Neural progenitor cell (in vitro differentiated cells): ENCODE results near the gene GATA5. TPM values are rescaled to one million over a fixed set of nuclear protein-coding genes. Genes with fewer than 3 reads are reported as not detected.

Source experiments
- DNase-seq: peaks from one replicate; pipeline ENCODE4 v3.0.0-alpha.2; 2016; ENCODE audit warnings: low spot score
- H2AFZ ChIP-seq: fragments of 200-600 bp; sonication (generic); replicated peaks from 2 replicates; pipeline ENCODE4 v1.6.1; 2016; ENCODE audit warnings: antibody characterized with exemption
- H3F3A ChIP-seq: fragments of 200-600 bp; sonication (generic); 2 replicates; pipeline ENCODE4 v1.6.1; 2016; ENCODE audit warnings: antibody characterized with exemption, low read depth
- H3K27ac ChIP-seq: fragments of 200-600 bp; sonication (generic); 2 replicates; pipeline ENCODE4 v1.5.1; 2016; ENCODE audit warnings: mild to moderate bottlenecking
- H3K27me3 ChIP-seq: fragments of 200-600 bp; sonication (generic); 2 replicates; pipeline ENCODE4 v1.6.1; 2016; ENCODE audit warnings: mild to moderate bottlenecking, moderate library complexity
- H3K36me3 ChIP-seq: fragments of 200-600 bp; sonication (generic); 2 replicates; pipeline ENCODE4 v1.5.1; 2016
- H3K4me1 ChIP-seq: fragments of 200-600 bp; sonication (generic); 2 replicates; pipeline ENCODE4 v1.6.1; 2016; ENCODE audit warnings: mixed run types
- H3K4me2 ChIP-seq: fragments of 200-600 bp; sonication (generic); 2 replicates; pipeline ENCODE4 v1.6.1; 2016
- H3K4me3 ChIP-seq: fragments of 200-600 bp; sonication (generic); 2 replicates; pipeline ENCODE4 v1.5.1; 2016
- H3K79me2 ChIP-seq: fragments of 200-600 bp; sonication (generic); 2 replicates; pipeline ENCODE4 v1.6.1; 2016; ENCODE audit warnings: low read depth
- H3K9ac ChIP-seq: fragments of 200-600 bp; sonication (generic); 2 replicates; pipeline ENCODE4 v1.6.1; 2016
- H3K9me3 ChIP-seq: fragments of 200-600 bp; sonication (generic); 2 replicates; pipeline ENCODE4 v1.5.1; 2016; ENCODE audit warnings: low read depth
- H4K20me1 ChIP-seq: fragments of 200-600 bp; sonication (generic); 2 replicates; pipeline ENCODE4 v1.6.1; 2016; ENCODE audit warnings: low read depth
- H3K27ac Mint-ChIP-seq: 3 replicates; pipeline ENCODE4 v1.8.0; 2021; ENCODE audit warnings: mixed read lengths
- H3K27me3 Mint-ChIP-seq: 2 replicates; pipeline ENCODE4 v1.8.0; 2022; ENCODE audit warnings: low read depth, mild to moderate bottlenecking, inconsistent platforms, moderate library complexity, mixed read lengths; ENCODE audit not compliant: insufficient read depth
- H3K36me3 Mint-ChIP-seq: 3 replicates; pipeline ENCODE4 v1.8.0; 2021; ENCODE audit warnings: mixed read lengths
- H3K4me1 Mint-ChIP-seq: 3 replicates; pipeline ENCODE4 v1.8.0; 2021; ENCODE audit warnings: mixed read lengths
- H3K4me3 Mint-ChIP-seq: 3 replicates; pipeline ENCODE4 v1.8.0; 2021; ENCODE audit warnings: mild to moderate bottlenecking, moderate library complexity, mixed read lengths
- H3K9me3 Mint-ChIP-seq: 3 replicates; pipeline ENCODE4 v1.8.0; 2020; ENCODE audit warnings: mixed read lengths
- CTCF ChIP-seq: fragments of 200-600 bp; sonication (generic); IDR thresholded peaks from 2 replicates; pipeline ENCODE4 v1.5.1; 2017; ENCODE audit warnings: antibody characterized with exemption, mild to moderate bottlenecking
- EZH2 ChIP-seq: fragments of 200-600 bp; sonication (generic); IDR thresholded peaks from 2 replicates; pipeline ENCODE4 v1.6.1; 2017; ENCODE audit warnings: antibody characterized with exemption, mild to moderate bottlenecking, moderate library complexity
- EZH2phosphoT487 ChIP-seq: fragments of 200-600 bp; sonication (generic); IDR thresholded peaks from 2 replicates; pipeline ENCODE4 v1.6.1; 2017; ENCODE audit warnings: antibody characterized with exemption
- total RNA-seq: library from RNA; depleted of rRNA; stranded (reverse); fragments of >200 nt; gene quantifications from 2 replicates; pipeline ENCODE4 v1.2.3, GENCODE V29; 2015; ENCODE audit warnings: low replicate concordance

GATA5 gene
- total RNA-seq, 1 donor from 2014 or later, result not detected

- Histone ChIP-seq H3F3A (no peaks in the 10 kb centered on the region), H3K4me2 (no peak overlapping the region), H3K9me3 (no peaks in the 10 kb centered on the region), H4K20me1 (no peaks in the 10 kb centered on the region), H3K4me1 (peaks cover 12% of the 10 kb centered on the region), H3K27ac (no peak overlapping the region), H3K36me3 (no peaks in the 10 kb centered on the region), H3K9ac (no peak overlapping the region), H3K4me3 (no peak overlapping the region), H2AFZ (no peak overlapping the region), H3K27me3 (no peaks in the 10 kb centered on the region), H3K79me2 (no peaks in the 10 kb centered on the region)
- H3K36me3 Mint-ChIP-seq, result no peaks in the 10 kb centered on the region
- DNase-seq, result no peak
- peaks cover 13% of the 10 kb centered on the region for H3K4me1 Mint-ChIP-seq
- TF ChIP-seq EZH2phosphoT487 (no peak), EZH2 (no peak), CTCF (no peak)
- H3K27me3 Mint-ChIP-seq, result peaks cover 7% of the 10 kb centered on the region
- no peaks in the 10 kb centered on the region for H3K9me3 Mint-ChIP-seq
- no peak overlapping the region for H3K4me3 Mint-ChIP-seq
- H3K27ac Mint-ChIP-seq, result no peak overlapping the region
These were observed 18.0 kb downstream of the GATA5 start for GRCh38 chr20:62457831-62458230.

DNA sequence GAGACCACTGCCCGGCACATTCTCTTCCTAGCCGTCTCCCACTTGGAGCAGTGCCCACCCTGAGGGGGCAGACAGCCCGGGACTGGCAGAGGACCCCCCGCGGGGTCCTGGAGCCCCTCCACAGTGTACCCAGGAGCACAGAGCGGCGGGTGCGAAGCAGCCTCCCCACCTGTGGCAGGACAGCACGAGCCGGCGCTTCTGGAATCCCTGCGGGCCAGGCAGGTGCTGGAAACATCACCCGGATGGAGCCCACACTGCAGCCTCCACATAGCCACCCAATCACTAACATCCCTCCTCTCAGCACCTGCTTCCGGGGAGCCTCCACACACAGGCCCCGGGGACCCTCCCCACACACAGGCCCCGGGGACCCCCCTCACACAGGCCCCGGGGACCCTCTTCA, 18.7 kb downstream of the GATA5 start:
- Histone ChIP-seq H3K4me3 (no peak overlapping the region), H3K4me1 (peaks cover 12% of the 10 kb centered on the region), H3K36me3 (no peaks in the 10 kb centered on the region), H3K9ac (no peak overlapping the region), H3K4me2 (no peak overlapping the region), H3K79me2 (no peaks in the 10 kb centered on the region), H3K9me3 (no peaks in the 10 kb centered on the region), H2AFZ (no peak overlapping the region), H3K27ac (no peak overlapping the region), H3K27me3 (no peaks in the 10 kb centered on the region), H4K20me1 (no peaks in the 10 kb centered on the region), H3F3A (no peaks in the 10 kb centered on the region)
- Mint-ChIP-seq H3K27ac (no peak overlapping the region), H3K27me3 (peaks cover 7% of the 10 kb centered on the region), H3K9me3 (no peaks in the 10 kb centered on the region), H3K4me1 (peaks cover 13% of the 10 kb centered on the region), H3K36me3 (no peaks in the 10 kb centered on the region), H3K4me3 (no peak overlapping the region)
- DNase-seq, result no peak
- TF ChIP-seq CTCF (no peak), EZH2 (no peak), EZH2phosphoT487 (no peak)

DNA sequence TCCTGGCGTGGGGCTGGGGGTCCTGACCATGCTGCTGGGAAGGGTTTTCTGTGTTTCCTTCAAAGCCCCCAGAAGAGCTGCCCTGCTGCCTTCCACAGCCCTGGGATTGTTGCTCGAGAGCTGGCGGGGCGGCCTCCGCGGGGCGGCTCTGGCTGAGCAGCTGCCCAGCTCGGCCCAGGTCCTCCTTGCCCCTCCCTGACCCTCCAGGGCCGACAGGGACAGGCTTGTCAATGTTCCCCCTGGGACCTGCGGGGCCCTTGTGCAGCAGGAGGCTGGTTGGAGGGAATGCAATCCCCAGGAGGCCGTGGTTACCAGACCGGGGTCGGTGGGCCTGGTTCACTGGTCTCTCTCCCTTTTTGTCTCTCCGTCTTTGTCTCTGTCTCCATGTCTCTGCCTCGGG, 19.9 kb downstream of the GATA5 start:
- Histone ChIP-seq H3F3A (no peaks in the 10 kb centered on the region), H3K4me1 (peaks cover 12% of the 10 kb centered on the region), H3K27ac (no peak overlapping the region), H3K4me3 (no peak overlapping the region), H2AFZ (no peak overlapping the region), H3K36me3 (no peaks in the 10 kb centered on the region), H3K9ac (no peak overlapping the region), H3K79me2 (no peaks in the 10 kb centered on the region), H3K4me2 (no peak overlapping the region), H3K9me3 (no peaks in the 10 kb centered on the region), H4K20me1 (no peaks in the 10 kb centered on the region), H3K27me3 (no peaks in the 10 kb centered on the region)
- Mint-ChIP-seq H3K27me3 (peaks cover 7% of the 10 kb centered on the region), H3K4me3 (peak overlapping the region; percentile 71), H3K27ac (peak overlapping the region; percentile 99), H3K36me3 (no peaks in the 10 kb centered on the region), H3K4me1 (peaks cover 13% of the 10 kb centered on the region), H3K9me3 (no peaks in the 10 kb centered on the region)
- no peak for DNase-seq
- no peak for TF ChIP-seq CTCF
- no peak for TF ChIP-seq EZH2phosphoT487
- no peak for TF ChIP-seq EZH2
